Measurements from ENCODE around the gene SMARCD3.

Gene SMARCD3

DNA sequence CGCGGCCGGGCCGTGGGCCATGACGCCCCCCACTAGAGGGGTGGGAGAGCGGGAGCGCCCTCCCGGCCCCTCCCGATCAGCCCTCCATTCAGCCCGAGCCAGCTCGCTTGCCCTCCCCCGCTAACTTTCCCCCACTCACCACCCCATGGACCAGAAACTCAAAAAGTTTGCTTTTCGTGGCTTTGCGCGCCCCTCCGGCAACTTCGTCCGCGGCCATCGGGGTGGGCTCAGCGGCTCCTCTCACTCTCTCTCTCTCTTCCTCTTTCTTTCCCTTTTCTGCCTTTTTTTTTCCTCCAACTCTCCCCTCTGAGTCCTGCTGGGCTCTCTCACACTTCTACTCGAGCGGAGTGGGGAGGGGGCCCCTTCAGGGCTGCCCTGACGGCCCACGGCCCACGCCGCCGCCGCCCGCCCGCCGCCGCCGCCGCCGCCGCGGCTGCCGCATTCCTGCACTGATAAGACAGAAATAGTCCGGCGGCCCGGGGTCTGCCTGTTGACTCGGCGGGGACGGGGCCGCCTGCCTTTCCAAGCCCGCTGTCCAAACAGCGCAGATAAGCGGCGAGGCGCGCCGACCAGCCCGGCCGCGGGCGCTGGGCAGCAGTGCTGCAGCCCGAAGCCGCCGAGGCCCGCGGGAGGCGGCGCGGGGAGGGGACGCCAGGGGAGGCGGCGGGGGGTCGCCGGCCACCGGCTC, at the start of gene SMARCD3:
Gene SMARCD3, minus strand, starts transcription at position 349 of the 688 bp plus-strand sequence. Its CDS starts 132 bp downstream, at position 217.
- FAIRE-seq, result no peak

DNA sequence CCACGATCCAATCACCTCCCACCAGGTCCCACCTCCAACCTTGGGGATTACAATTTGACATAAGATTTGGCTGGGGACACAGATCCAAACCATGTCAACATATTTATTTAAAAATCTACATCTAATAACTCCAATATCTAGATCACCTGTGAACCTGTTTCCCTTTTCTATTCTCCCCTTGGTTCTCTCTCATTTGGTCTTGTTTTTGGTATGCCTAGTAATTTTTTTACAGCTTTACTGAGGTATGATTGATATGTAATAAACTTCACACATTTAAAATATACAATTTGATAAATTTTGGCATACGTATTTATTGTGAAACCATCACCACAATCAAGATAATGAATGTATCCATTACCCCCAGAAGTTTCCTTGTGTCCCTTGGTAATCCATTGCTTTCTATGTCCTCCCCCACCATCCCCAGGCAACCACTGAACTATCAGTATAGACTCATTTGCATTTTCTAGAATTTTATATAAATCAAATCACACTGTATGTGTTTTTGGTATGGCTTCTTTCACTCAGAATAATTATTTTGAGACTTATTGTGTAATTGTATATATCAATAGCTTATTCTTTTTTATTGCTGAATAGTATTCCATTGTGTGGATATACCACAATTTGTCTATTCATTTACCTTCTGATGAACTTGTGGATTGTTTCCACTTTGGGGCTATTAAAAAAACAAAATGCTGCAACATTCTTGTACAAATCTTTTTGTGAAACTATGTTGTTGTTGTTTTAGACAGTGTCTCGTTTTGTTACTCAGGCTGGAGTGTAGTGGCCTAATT, 47.9 kb upstream of the SMARCD3 start:
- FAIRE-seq, result no peak

DNA sequence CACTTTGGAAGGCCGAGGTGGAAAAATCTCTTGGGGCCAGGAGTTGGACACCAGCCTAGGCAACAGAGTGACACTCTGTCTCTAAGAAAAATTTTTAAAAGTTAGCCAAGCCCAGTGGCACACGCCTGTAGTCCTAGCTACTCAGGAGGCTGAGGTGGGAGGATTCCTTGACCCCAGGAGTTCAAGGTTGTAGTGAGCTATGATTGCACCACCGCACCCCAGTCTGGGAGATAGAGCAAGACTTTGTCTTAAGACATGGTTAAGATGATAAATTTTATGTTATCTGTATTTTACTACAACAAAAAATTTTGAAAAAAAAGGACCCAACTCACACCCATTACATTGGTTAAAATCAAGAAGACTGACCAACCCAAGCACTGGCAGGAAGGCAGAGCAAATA, 44.4 kb upstream of the SMARCD3 start:
- FAIRE-seq, result no peak

GRCh38 chr7:151291206-151291605, 42.7 kb upstream of the SMARCD3 start:
- no peak for FAIRE-seq

GRCh38 chr7:151290355-151290760, 41.9 kb upstream of the SMARCD3 start:
- FAIRE-seq, result no peak

- FAIRE-seq, result no peak
Observed at GRCh38 chr7:151289891-151290290, 41.4 kb upstream of the SMARCD3 start.

- FAIRE-seq, result no peak
Observed at GRCh38 chr7:151286148-151286547, 37.7 kb upstream of the SMARCD3 start.

GRCh38 chr7:151283302-151283701, 34.8 kb upstream of the SMARCD3 start:
- no peak for FAIRE-seq

GRCh38 chr7:151282111-151282510, 33.6 kb upstream of the SMARCD3 start:
- no peak for FAIRE-seq

DNA sequence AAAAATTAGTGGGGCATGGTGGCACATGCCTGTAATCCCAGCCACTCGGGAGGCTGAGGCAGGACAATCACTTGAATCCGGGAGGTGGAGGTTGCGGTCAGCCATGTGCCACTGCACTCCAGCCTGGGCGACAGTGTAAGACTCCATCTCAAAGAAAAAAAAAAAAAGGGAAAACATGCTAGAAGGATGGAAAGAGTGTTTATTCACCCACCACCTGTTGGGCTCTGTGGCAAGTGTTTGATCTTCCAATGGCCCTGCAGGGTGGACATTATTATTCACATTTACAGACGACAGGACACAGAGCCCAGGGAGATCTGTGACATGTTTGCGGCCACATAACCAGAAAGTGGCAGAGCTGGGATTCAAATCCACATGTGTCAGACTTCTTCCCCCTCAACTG, 33.2 kb upstream of the SMARCD3 start:
- no peak for FAIRE-seq

DNA sequence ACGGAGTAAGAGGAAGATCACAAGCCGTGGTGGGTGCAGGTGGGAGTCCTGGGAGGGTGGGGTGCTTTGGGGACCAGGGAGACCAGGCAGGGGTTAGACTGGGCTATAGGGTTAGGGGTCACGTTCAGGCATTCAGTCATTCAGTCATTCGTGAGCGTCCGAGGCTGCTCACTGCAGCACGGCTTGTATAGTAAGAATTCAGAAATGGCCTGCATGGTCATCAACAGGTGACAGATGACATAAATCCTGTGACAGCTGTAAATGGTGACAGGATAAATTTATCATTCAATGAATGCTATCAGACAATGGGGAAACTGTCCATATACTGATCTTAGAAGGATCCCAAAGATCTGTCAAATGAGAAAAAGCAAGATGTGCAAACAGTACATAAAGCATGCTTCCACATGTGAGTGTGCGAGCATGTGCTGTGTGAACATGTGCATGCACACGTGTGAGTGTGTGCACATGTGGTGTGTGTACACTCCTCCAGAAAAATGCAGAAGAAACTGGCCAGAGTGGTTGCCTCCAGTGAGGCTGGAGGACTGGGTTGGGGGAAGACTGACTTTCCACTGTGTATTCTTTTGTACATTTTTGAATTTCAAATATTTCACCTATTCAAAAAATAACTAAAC, 32.0 kb upstream of the SMARCD3 start:
- no peak for FAIRE-seq

DNA sequence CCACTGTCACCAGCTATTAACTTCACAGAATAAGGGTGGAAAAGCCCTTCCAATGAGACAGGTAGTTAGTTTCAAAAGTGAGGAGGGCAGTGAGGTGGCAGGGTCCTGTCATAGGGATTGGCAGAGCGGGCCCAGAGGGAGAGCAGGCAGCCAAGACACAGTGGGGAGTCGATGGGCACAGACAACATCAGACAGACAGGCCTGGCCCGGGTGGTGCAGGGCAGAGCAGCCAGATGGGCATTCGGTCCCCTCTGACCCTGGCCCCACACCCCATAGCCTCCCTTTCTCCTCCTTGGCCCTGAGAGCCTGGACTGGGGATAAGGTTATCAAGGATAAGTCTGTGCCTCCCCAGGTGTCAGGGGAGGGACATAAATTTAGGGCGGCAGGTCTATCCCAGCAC, 31.4 kb upstream of the SMARCD3 start:
- FAIRE-seq, result no peak

GRCh38 chr7:151278949-151279348, 30.5 kb upstream of the SMARCD3 start:
- no peak for FAIRE-seq

GRCh38 chr7:151277631-151278030, 29.1 kb upstream of the SMARCD3 start:
- no peak for FAIRE-seq

GRCh38 chr7:151276666-151277590, 28.4 kb upstream of the SMARCD3 start:
- FAIRE-seq, result no peak

GRCh38 chr7:151275813-151276577, 27.5 kb upstream of the SMARCD3 start:
- FAIRE-seq, result no peak

- no peak for FAIRE-seq
Observed at GRCh38 chr7:151274936-151275812, 26.7 kb upstream of the SMARCD3 start.

- FAIRE-seq, result no peak
Observed at GRCh38 chr7:151274396-151274795, 25.9 kb upstream of the SMARCD3 start.

- FAIRE-seq, result no peak
Observed at GRCh38 chr7:151273651-151274390, 25.3 kb upstream of the SMARCD3 start.

GRCh38 chr7:151272877-151273276, 24.4 kb upstream of the SMARCD3 start:
- no peak for FAIRE-seq
